ENCODE measurements around the gene RAB40C. TPM values are rescaled to one million over a fixed set of nuclear protein-coding genes. Genes with fewer than 3 reads are reported as not detected.

The RAB40C gene
- total RNA-seq, 1 experiment from 2014 or later, result 17.7 TPM

GRCh38 chr16:636206-637080 is 46.6 kb downstream of the RAB40C start, which contains the start of gene METTL26:
METTL26 (minus strand) TSS chr16:636305; CDS start chr16:636290, 15 bp downstream.
- BruUV-seq (replicated peaks), result TSS peak; percentile 84
- H3K27ac Mint-ChIP-seq (ENCODE audit: low read depth, unreplicated experiment), result peak within 1 kb of the TSS; percentile 94
- POLR2A ChIA-PET, result interaction anchor here (0.7 to 4.0 kb wide), 22 partner anchors 9 to 212 kb away, joined by 3 to 43 read pairs (median 6); partner anchors contain the start of genes CAPN15, JMJD8, MSLN and RAB40C
- TF ChIP-seq, protein P1, sequence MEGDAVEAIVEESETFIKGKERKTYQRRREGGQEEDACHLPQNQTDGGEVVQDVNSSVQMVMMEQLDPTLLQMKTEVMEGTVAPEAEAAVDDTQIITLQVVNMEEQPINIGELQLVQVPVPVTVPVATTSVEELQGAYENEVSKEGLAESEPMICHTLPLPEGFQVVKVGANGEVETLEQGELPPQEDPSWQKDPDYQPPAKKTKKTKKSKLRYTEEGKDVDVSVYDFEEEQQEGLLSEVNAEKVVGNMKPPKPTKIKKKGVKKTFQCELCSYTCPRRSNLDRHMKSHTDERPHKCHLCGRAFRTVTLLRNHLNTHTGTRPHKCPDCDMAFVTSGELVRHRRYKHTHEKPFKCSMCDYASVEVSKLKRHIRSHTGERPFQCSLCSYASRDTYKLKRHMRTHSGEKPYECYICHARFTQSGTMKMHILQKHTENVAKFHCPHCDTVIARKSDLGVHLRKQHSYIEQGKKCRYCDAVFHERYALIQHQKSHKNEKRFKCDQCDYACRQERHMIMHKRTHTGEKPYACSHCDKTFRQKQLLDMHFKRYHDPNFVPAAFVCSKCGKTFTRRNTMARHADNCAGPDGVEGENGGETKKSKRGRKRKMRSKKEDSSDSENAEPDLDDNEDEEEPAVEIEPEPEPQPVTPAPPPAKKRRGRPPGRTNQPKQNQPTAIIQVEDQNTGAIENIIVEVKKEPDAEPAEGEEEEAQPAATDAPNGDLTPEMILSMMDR (IDR thresholded peaks at IDR 0.05; ENCODE audit: unreplicated experiment), result no peak
- CTCF ChIA-PET, result interaction anchor here (0.6 to 0.8 kb wide), 6 partner anchors 31 to 223 kb away, joined by 3 to 5 read pairs (median 3); partner anchors contain the start of genes CAPN15 and RHOT2
- intact Hi-C loops (cut with micrococcal nuclease), result loop anchor here (2.0 kb wide), 1 partner anchor 44 kb away; no protein-coding TSS in a partner anchor
- H3K4me1 Mint-ChIP-seq (ENCODE audit: insufficient read depth, unreplicated experiment), result peaks cover 5% of the 10 kb centered on the region
- H3K9me3 Mint-ChIP-seq (ENCODE audit: unreplicated experiment), result no peaks in the 10 kb centered on the region
- peak within 1 kb of the TSS; percentile 91 for H3K4me3 Mint-ChIP-seq (ENCODE audit: unreplicated experiment)
- H3K27me3 Mint-ChIP-seq (ENCODE audit: insufficient read depth, unreplicated experiment), result no peaks in the 10 kb centered on the region
- peak; percentile 95 for DNase-seq (ENCODE audit: unreplicated experiment)
- peaks cover 11% of the 10 kb centered on the region for H3K36me3 Mint-ChIP-seq (ENCODE audit: insufficient read depth, unreplicated experiment)

DNA sequence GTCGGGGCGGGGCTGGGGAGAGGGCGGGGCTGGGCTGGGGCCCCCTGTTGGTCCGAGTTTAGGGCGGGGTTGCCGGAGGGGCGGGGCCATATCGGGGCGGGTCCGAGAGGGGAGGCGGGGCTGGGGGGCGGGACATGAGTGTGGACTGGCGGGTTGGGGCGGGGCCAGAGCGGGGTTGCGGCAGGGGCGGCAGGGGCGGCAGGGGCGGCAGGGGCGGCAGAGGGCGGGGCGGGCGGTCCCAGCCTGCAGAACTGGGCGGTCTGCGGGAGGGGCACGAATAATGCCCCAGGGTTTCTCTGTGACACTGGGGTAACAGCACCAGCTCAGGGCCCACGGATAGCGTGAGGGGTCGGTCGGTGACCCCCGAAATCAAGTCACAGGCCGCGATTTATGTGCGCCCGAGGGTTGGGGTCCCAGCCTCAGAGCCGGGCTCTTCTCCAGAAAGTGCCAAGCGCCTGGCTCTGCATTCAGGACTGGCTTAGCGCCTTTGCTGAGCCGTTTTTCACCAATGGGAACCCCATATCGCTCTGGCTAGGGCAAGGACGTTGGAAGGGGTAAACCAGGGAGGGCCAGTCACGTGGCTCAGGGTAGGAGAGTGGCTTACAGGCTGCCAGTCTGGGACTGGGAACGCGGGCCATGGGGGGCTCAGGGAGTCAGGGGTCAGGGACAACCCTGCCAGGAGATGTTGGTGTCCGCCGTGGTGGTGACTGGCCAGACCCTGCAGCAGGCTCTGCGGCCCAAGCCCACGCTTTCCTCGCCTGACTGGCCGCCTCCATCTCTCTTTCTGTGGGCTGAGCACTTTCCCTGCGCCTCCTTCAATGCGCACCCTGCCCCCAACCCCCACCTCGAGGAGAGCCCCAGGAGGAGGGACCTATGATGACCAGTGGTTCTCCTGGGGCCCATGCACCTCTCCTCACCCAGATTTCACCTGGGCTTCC is 47.5 kb downstream of the RAB40C start:
- Mint-ChIP-seq H3K4me3 (ENCODE audit: unreplicated experiment) (peak overlapping the region; percentile 91), H3K9me3 (ENCODE audit: unreplicated experiment) (no peaks in the 10 kb centered on the region), H3K4me1 (ENCODE audit: insufficient read depth, unreplicated experiment) (no peaks in the 10 kb centered on the region), H3K27me3 (ENCODE audit: insufficient read depth, unreplicated experiment) (no peaks in the 10 kb centered on the region), H3K36me3 (ENCODE audit: insufficient read depth, unreplicated experiment) (peaks cover 11% of the 10 kb centered on the region), H3K27ac (ENCODE audit: low read depth, unreplicated experiment) (peak overlapping the region; percentile 94)
- ChIA-PET POLR2A (interaction anchor here (0.7 to 4.0 kb wide), 18 partner anchors 8 to 213 kb away, joined by 3 to 43 read pairs (median 7); partner anchors contain the start of genes CAPN15, JMJD8, MSLN and RAB40C), CTCF (interaction anchor here (0.6 kb wide), 1 partner anchor 110 kb away, joined by 3 read pairs; the partner anchor contains the start of gene CAPN15)
- intact Hi-C loops (cut with micrococcal nuclease), result loop anchor here (2.0 kb wide), 1 partner anchor 45 kb away; no protein-coding TSS in a partner anchor
- peak; percentile 91 for DNase-seq (ENCODE audit: unreplicated experiment)
- TF ChIP-seq, protein P1 (IDR thresholded peaks at IDR 0.05; ENCODE audit: unreplicated experiment), result no peak
- BruUV-seq (replicated peaks), result no TSS peak

GRCh38 chr16:638034-638543 is 48.2 kb downstream of the RAB40C start:
- Mint-ChIP-seq H3K27ac (ENCODE audit: low read depth, unreplicated experiment) (no peak overlapping the region), H3K4me3 (ENCODE audit: unreplicated experiment) (no peak overlapping the region), H3K36me3 (ENCODE audit: insufficient read depth, unreplicated experiment) (peaks cover 12% of the 10 kb centered on the region), H3K9me3 (ENCODE audit: unreplicated experiment) (no peaks in the 10 kb centered on the region), H3K4me1 (ENCODE audit: insufficient read depth, unreplicated experiment) (no peaks in the 10 kb centered on the region), H3K27me3 (ENCODE audit: insufficient read depth, unreplicated experiment) (no peaks in the 10 kb centered on the region)
- TF ChIP-seq, protein P1 (IDR thresholded peaks at IDR 0.05; ENCODE audit: unreplicated experiment), result no peak
- ChIA-PET CTCF (no interaction called here), POLR2A (interaction anchor here (1.0 to 4.0 kb wide), 4 partner anchors 10 to 50 kb away, joined by 3 to 43 read pairs (median 28); no protein-coding TSS in a partner anchor)
- BruUV-seq (replicated peaks), result no TSS peak
- DNase-seq (ENCODE audit: unreplicated experiment), result no peak
- intact Hi-C loops (cut with micrococcal nuclease), result no loop called here

All from MCF 10A (cell line).